ENCODE measurements around the gene ADGRV1. TPM values are rescaled to one million over a fixed set of nuclear protein-coding genes. Genes with fewer than 3 reads are reported as not detected.
"Not testable (repeated sequence)": the region's sequence is repeated elsewhere in the genome, so short reads cannot be mapped to it uniquely, and the experiment has no call there.

ADGRV1 gene
- total RNA-seq, 4 donors from 2014 or later: 6.0 to 37.0 (median 10.6) TPM

- no peak for DNase-seq
- 57 to 76% methylated on average over 1 of the region's 1 CpG for WGBS, 2 donors (ENCODE audit: low coverage in 1 of 2)
- Histone ChIP-seq H3K27ac (no peak overlapping the region), H3K27me3 (no peaks in the 10 kb centered on the region), H3K36me3 (no peaks in the 10 kb centered on the region), H3K4me1 (no peaks in the 10 kb centered on the region), H3K9me3 (no peaks in the 10 kb centered on the region), H3K4me3 (no peak overlapping the region)
- in situ Hi-C loops (cut with MboI; ENCODE audit: low pct_ligation_motif_present in 1 of 4, low pct_unique_long_range_greater_than_20kb in 1 of 4, low sequenced_read_pairs in 3 of 4) (no loop called here), intact Hi-C loops (cut with DNase I; ENCODE audit: low total_unique reads) (no loop called here)
- TF ChIP-seq EP300 (IDR thresholded peaks at IDR 0.05; ENCODE audit: low read depth) (no peak), CTCF (IDR thresholded peaks at IDR 0.05) (no peak), POLR2AphosphoS5 (IDR thresholded peaks at IDR 0.05) (no peak), POLR2A (IDR thresholded peaks at IDR 0.05) (no peak)
Measured at GRCh38 chr5:90571147-90571773, 12.7 kb downstream of the ADGRV1 start.

GRCh38 chr5:90575712-90576111 is 17.1 kb downstream of the ADGRV1 start:
- DNase-seq: no peak
- no peak overlapping the region for H3K27ac ChIP-seq
- H3K4me1 ChIP-seq: no peaks in the 10 kb centered on the region
- no peak for TF ChIP-seq CTCF (IDR thresholded peaks at IDR 0.05)
- in situ Hi-C loops (cut with MboI; ENCODE audit: low pct_ligation_motif_present in 1 of 4, low pct_unique_long_range_greater_than_20kb in 1 of 4, low sequenced_read_pairs in 3 of 4): no loop called here
- intact Hi-C loops (cut with DNase I; ENCODE audit: low total_unique reads): no loop called here
- WGBS, 2 donors (ENCODE audit: low coverage in 1 of 2): 91% methylated on average over 5 of the region's 5 CpGs; no CpG with 5 or more reads in 1 of the 2 donors
- no peaks in the 10 kb centered on the region for H3K36me3 ChIP-seq
- H3K9me3 ChIP-seq: no peaks in the 10 kb centered on the region
- H3K27me3 ChIP-seq: no peaks in the 10 kb centered on the region
- H3K4me3 ChIP-seq: no peak overlapping the region

- DNase-seq: not testable (repeated sequence)
Measured at GRCh38 chr5:90576566-90576965, 18.0 kb downstream of the ADGRV1 start.

GRCh38 chr5:90579905-90580304 is 21.3 kb downstream of the ADGRV1 start:
- H3K4me1 ChIP-seq: not testable (repeated sequence)

More at GRCh38 chr5:90576566-90576965, 18.0 kb downstream of the ADGRV1 start:
- in situ Hi-C loops (cut with MboI; ENCODE audit: low pct_ligation_motif_present in 1 of 4, low pct_unique_long_range_greater_than_20kb in 1 of 4, low sequenced_read_pairs in 3 of 4); H3K36me3 ChIP-seq; H3K27ac ChIP-seq; H3K4me3 ChIP-seq; intact Hi-C loops (cut with DNase I; ENCODE audit: low total_unique reads); H3K9me3 ChIP-seq; H3K27me3 ChIP-seq; H3K4me1 ChIP-seq: not testable (repeated sequence)
- 80 to 84% methylated on average over 3 of the region's 3 CpGs for WGBS, 2 donors (ENCODE audit: low coverage in 1 of 2)

GRCh38 chr5:90581956-90582355 is 23.4 kb downstream of the ADGRV1 start:
- Histone ChIP-seq H3K4me1 (no peaks in the 10 kb centered on the region), H3K9me3 (no peaks in the 10 kb centered on the region), H3K36me3 (no peaks in the 10 kb centered on the region), H3K27me3 (no peaks in the 10 kb centered on the region), H3K4me3 (no peak overlapping the region), H3K27ac (no peak overlapping the region)
- in situ Hi-C loops (cut with MboI; ENCODE audit: low pct_ligation_motif_present in 1 of 4, low pct_unique_long_range_greater_than_20kb in 1 of 4, low sequenced_read_pairs in 3 of 4) (no loop called here), intact Hi-C loops (cut with DNase I; ENCODE audit: low total_unique reads) (no loop called here)
- no peak for DNase-seq
- 31 to 52% methylated on average over 2 of the region's 2 CpGs for WGBS, 2 donors (ENCODE audit: low coverage in 1 of 2)
- no peak for TF ChIP-seq POLR2AphosphoS5 (IDR thresholded peaks at IDR 0.05)
- TF ChIP-seq POLR2A (IDR thresholded peaks at IDR 0.05): no peak
- TF ChIP-seq EP300 (IDR thresholded peaks at IDR 0.05; ENCODE audit: low read depth): no peak
- no peak for TF ChIP-seq CTCF (IDR thresholded peaks at IDR 0.05)

More at GRCh38 chr5:90579905-90580304, 21.3 kb downstream of the ADGRV1 start:
- H3K9me3 ChIP-seq; H3K27me3 ChIP-seq; H3K36me3 ChIP-seq; intact Hi-C loops (cut with DNase I; ENCODE audit: low total_unique reads); in situ Hi-C loops (cut with MboI; ENCODE audit: low pct_ligation_motif_present in 1 of 4, low pct_unique_long_range_greater_than_20kb in 1 of 4, low sequenced_read_pairs in 3 of 4); H3K4me3 ChIP-seq; DNase-seq; H3K27ac ChIP-seq: not testable (repeated sequence)
- 91 to 94% methylated on average over 2 of the region's 2 CpGs for WGBS, 2 donors (ENCODE audit: low coverage in 1 of 2)
